ENCODE measurements around the gene PRIM1.

PRIM1 gene

DNA sequence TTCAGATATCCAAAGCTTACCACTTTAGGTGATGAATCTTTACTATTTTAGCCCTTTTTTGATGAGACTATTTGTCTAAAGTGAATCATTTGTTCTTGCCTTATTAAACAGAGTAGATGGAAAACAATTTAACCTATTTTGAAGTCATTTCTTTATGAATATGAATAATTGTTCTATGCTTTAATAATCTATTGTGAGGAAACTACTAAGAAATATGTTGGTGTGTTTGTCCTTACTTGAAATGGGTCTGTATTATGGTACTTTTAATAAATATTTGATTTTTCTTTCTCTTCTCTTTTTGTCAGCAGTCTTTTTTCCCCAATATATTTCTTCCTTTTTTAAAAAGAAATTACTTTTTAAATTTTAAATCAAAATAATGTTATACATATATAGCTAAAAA is 35.4 kb upstream of the PRIM1 start:
- peaks cover 47% of the 10 kb centered on the region for H3K9me3 Mint-ChIP-seq
- peaks cover 11% of the 10 kb centered on the region for H3K27me3 Mint-ChIP-seq (ENCODE audit: low read depth, poor library complexity)
- TF ChIP-seq, protein P1, sequence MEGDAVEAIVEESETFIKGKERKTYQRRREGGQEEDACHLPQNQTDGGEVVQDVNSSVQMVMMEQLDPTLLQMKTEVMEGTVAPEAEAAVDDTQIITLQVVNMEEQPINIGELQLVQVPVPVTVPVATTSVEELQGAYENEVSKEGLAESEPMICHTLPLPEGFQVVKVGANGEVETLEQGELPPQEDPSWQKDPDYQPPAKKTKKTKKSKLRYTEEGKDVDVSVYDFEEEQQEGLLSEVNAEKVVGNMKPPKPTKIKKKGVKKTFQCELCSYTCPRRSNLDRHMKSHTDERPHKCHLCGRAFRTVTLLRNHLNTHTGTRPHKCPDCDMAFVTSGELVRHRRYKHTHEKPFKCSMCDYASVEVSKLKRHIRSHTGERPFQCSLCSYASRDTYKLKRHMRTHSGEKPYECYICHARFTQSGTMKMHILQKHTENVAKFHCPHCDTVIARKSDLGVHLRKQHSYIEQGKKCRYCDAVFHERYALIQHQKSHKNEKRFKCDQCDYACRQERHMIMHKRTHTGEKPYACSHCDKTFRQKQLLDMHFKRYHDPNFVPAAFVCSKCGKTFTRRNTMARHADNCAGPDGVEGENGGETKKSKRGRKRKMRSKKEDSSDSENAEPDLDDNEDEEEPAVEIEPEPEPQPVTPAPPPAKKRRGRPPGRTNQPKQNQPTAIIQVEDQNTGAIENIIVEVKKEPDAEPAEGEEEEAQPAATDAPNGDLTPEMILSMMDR (IDR thresholded peaks at IDR 0.05): no peak
- H3K27ac Mint-ChIP-seq: no peak overlapping the region
- peaks cover 5% of the 10 kb centered on the region for H3K36me3 Mint-ChIP-seq (ENCODE audit: low read depth)
- DNase-seq: no peak
- no peak overlapping the region for H3K4me3 Mint-ChIP-seq
- no peaks in the 10 kb centered on the region for H3K4me1 Mint-ChIP-seq

DNA sequence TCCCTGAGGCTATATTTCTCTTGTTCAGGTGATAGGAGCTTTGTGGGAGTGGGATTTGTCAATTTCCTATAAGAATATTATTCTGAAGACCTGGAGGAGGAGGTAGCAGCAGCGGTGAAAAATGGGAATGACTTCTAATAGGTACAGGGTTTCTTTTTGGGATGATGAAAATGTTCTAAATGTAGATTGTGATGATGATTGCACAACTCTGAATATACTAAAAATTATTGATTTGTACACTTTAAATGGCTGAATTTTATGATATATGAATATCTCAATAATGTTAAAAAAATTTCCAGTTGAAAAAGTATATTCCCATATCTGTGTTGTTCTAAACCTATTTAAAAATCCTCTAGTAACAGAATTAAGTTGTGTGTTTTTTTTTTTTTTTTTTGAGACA is 33.8 kb upstream of the PRIM1 start:
- Mint-ChIP-seq H3K36me3 (ENCODE audit: low read depth) (peaks cover 5% of the 10 kb centered on the region), H3K4me3 (no peak overlapping the region), H3K9me3 (peaks cover 56% of the 10 kb centered on the region), H3K27ac (no peak overlapping the region), H3K27me3 (ENCODE audit: low read depth, poor library complexity) (peaks cover 6% of the 10 kb centered on the region), H3K4me1 (no peaks in the 10 kb centered on the region)
- no peak for DNase-seq
- TF ChIP-seq, protein P1 (IDR thresholded peaks at IDR 0.05): no peak

DNA sequence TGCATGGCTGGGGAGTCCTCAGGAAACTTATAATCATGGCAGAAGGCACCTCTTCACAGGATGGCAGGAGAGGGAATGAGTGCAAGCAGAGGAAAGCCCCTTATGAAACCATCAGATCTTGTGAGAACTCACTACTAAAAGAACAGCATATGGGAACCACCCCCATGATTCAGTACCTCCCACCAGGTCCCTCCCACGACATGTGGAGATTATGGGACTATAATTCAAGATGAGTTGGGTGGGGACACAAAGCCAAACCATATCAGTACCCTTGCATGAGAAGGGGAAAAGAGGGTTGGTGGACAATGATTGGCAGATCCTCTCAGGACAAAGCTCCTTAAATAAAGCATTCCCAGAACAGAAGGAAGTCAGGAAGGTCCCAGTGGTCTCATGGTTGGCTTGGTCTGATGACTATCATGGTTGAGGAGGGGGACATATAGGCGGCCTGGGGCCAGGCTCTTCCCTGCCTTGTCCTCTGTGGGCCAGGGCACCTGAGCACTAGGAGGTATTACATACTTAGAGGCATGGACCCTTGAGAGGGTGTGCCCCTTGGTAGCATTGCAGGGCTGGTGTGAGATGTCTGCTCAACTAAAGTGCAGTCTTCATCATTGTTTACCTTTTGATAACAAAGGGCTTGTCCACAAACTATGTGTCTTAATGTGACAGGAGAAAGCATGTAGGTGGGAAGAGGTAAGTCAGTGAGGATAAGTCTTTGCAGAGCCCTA is 33.2 kb upstream of the PRIM1 start:
- peaks cover 51% of the 10 kb centered on the region for H3K9me3 Mint-ChIP-seq
- H3K27me3 Mint-ChIP-seq (ENCODE audit: low read depth, poor library complexity): peaks cover 3% of the 10 kb centered on the region
- H3K4me3 Mint-ChIP-seq: no peak overlapping the region
- no peak overlapping the region for H3K27ac Mint-ChIP-seq
- TF ChIP-seq, protein P1 (IDR thresholded peaks at IDR 0.05): no peak
- peaks cover under 1% of the 10 kb centered on the region for H3K36me3 Mint-ChIP-seq (ENCODE audit: low read depth)
- no peaks in the 10 kb centered on the region for H3K4me1 Mint-ChIP-seq
- DNase-seq: no peak

DNA sequence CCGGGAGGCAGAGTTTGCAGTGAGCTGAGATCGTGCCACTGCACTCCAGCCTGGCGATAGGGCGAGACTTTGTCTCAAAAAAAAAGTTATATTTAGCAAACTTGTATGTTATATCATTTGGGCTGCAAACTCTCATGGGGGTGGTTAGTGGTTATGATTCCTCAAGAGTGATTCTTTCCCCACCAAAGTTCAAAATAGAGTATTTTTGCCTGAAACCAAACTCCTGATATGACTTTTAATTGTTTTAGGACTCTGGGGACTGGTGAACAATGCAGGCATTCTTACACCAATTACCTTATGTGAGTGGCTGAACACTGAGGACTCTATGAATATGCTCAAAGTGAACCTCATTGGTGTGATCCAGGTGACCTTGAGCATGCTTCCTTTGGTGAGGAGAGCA is 29.6 kb upstream of the PRIM1 start:
- no peak for DNase-seq
- Mint-ChIP-seq H3K36me3 (ENCODE audit: low read depth) (no peaks in the 10 kb centered on the region), H3K4me3 (no peak overlapping the region), H3K27me3 (ENCODE audit: low read depth, poor library complexity) (peaks cover 7% of the 10 kb centered on the region), H3K4me1 (no peaks in the 10 kb centered on the region), H3K27ac (no peak overlapping the region), H3K9me3 (peaks cover 49% of the 10 kb centered on the region)
- TF ChIP-seq, protein P1 (IDR thresholded peaks at IDR 0.05): no peak

DNA sequence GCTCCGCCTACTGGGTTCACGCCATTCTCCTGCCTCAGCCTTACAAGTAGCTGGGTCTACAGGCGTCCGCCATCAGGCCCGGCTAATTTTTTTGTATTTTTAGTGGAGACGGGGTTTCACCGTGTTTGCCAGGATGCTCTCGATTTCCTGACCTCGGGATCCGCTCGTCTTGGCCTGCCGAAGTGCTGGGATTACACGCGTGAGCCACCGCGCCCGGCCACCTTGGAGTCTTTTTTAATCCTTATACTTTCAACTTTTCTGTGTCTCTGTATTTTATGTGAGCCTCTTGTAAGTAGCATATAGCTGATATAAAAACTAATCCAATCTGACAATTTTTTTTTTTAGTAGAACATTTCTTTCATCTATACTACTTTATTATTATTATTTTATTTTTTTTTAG is 26.6 kb upstream of the PRIM1 start:
- Mint-ChIP-seq H3K27ac (no peak overlapping the region), H3K27me3 (ENCODE audit: low read depth, poor library complexity) (peaks cover 7% of the 10 kb centered on the region), H3K9me3 (peaks cover 51% of the 10 kb centered on the region), H3K4me1 (no peaks in the 10 kb centered on the region), H3K4me3 (no peak overlapping the region), H3K36me3 (ENCODE audit: low read depth) (no peaks in the 10 kb centered on the region)
- DNase-seq: no peak
- TF ChIP-seq, protein P1 (IDR thresholded peaks at IDR 0.05): no peak

DNA sequence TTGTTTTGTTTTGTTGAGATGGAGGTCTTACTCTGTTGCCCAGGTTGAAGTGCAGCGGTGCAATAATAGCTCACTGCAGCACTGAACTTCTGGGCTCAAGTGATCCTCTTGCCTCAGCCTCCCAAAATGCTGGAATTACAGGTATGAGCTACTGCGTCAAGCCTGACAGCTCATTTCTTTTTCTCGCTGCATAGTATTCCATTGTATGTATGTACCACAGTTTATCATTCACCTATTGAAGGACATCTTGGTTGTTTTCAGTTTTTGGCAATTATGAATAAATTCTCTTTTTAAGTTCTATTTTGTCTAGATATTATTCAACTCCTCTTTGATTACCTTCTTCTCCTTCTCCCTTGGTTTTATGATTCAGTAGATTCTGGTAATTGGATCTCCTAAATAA is 24.5 kb upstream of the PRIM1 start:
- H3K36me3 Mint-ChIP-seq (ENCODE audit: low read depth): no peaks in the 10 kb centered on the region
- H3K4me3 Mint-ChIP-seq: no peak overlapping the region
- peaks cover 40% of the 10 kb centered on the region for H3K9me3 Mint-ChIP-seq
- H3K27ac Mint-ChIP-seq: no peak overlapping the region
- DNase-seq: no peak
- TF ChIP-seq, protein P1 (IDR thresholded peaks at IDR 0.05): no peak
- peaks cover 4% of the 10 kb centered on the region for H3K27me3 Mint-ChIP-seq (ENCODE audit: low read depth, poor library complexity)
- H3K4me1 Mint-ChIP-seq: no peaks in the 10 kb centered on the region
